K562 (cell line): ENCODE measurements around the gene CASP9.

Experiments used
- NR1H2 ChIP-seq: sonication (generic); formaldehyde crosslinking; IDR thresholded peaks from 2 replicates; pipeline ENCODE4 v1.4.0; 2020; ENCODE audit warnings: mild to moderate bottlenecking, missing genetic modification reagents
- NRF1 ChIP-seq, 2 experiments: fragments of 450-650 bp; IDR thresholded peaks in 1 of 2; conservative IDR thresholded peaks in 1 of 2; 2 replicates each; pipeline ENCODE4 v1.6.1; 2014; ENCODE audit warnings: mild to moderate bottlenecking in 2 of 2
- NUFIP1 ChIP-seq: fragments of 450-650 bp; IDR thresholded peaks from 2 replicates; pipeline ENCODE4 v1.6.1; 2018; ENCODE audit not compliant: partially characterized antibody

DNA sequence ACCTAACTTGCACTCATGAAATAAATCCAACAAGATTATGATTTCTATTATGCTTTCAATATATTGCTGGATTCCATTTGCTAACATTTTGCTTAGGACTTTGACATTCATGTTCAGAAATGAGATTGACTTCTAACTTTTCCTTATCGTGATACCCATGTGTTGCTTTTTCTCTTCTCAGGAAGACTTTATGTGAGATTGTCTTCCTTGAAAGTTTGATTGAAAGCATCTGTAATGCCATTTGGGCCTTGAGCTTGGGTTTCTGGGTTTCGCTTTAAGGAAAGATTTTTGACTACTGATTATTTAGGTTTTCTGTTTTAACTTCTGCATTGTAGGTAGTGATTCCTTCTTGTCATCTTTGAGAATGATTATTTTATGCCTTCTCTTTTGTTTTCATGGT lies 33.0 kb upstream of the CASP9 start:
- TF ChIP-seq NRF1 (conservative IDR thresholded peaks at IDR 0.05 in 1 of 2, IDR thresholded peaks at IDR 0.05 in 1 of 2), result no peak
- no peak for TF ChIP-seq NUFIP1
- no peak for TF ChIP-seq NR1H2
